Transverse colon (tissue), 4 donors: ENCODE results near the gene RGCC.

ENCODE experiments used
- CTCF ChIP-seq, 5 experiments: fragments of 200-600 bp in 3 of 5; fragments of 450-650 bp in 2 of 5; sonication (generic) in 3 of 5; IDR thresholded peaks; 1 replicate in 2 of 5; 2 replicates in 3 of 5; pipeline ENCODE4 v1.5.1; 2016 to 2017; ENCODE audit warnings: antibody characterized with exemption in 5 of 5, inconsistent platforms in 3 of 5, mild to moderate bottlenecking in 2 of 5, moderate library complexity in 1 of 5
- EP300 ChIP-seq: sonication (generic); formaldehyde crosslinking; IDR thresholded peaks from one replicate; pipeline ENCODE4 v1.6.1; 2017; ENCODE audit warnings: antibody characterized with exemption, low read depth
- POLR2A ChIP-seq: fragments of 450-650 bp; IDR thresholded peaks from one replicate; pipeline ENCODE4 v1.6.1; 2016; ENCODE audit warnings: antibody characterized with exemption, mild to moderate bottlenecking, moderate library complexity
- POLR2AphosphoS5 ChIP-seq, 3 donors: sonication (generic); formaldehyde crosslinking; IDR thresholded peaks; one replicate each; pipeline ENCODE4 v1.6.1; 2016; ENCODE audit warnings: antibody characterized with exemption in 3 of 3

DNA sequence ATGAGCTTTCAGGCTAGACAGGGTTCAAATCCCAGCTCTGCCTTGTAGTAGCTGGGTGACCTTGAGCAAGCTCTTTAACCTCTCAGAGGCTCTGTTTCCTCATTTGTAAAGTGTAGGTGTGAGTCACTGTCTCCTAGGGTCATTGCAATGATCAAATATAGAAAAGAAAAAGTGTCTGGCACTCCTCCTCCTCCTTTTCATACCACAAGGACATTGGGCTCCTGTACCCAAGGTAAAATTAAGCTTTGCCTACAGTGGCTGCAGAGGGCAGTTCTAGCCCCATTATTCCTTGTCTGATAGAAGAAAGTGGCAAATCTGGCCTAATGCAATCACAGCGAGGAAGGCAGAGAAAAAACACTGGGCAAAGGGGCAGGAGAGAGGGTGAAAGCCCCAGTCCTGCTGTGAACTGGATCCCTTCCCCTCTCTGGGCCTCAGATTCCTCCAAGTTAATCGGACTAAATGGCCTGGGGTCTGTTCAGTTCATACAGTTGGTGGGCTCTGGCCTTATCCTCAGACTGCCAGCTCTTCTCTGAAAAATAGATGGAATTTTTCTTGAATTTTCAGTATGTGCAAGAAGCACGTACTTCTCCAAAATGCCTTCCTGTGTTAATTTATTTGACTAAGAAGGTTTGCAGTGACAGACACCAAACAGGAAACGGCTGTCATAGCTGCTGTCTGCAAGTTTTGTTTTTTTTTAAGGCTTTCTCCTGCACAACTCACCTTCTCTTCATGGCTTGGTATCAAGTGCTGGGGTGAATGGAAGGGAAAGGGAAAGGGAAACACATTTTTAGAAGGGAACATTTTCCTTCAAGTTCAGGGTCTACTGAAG, 35.3 kb downstream of the RGCC start:
- no peak for TF ChIP-seq POLR2AphosphoS5 (IDR thresholded peaks at IDR 0.05)
- no peak for TF ChIP-seq CTCF (IDR thresholded peaks at IDR 0.05)
- TF ChIP-seq POLR2A = no peak
- TF ChIP-seq EP300 = no peak
